ENCODE measurements around the gene PARD3.

Gene PARD3

GRCh38 chr10:34489411-34489810 lies 325.7 kb downstream of the PARD3 start:
- no peak for DNase-seq (ENCODE audit: extremely low read depth, insufficient read length)
- Histone ChIP-seq H3K4me3 (replicated peaks; ENCODE audit: low read depth, low read length) (no peak overlapping the region), H3K36me3 (ENCODE audit: control insufficient read depth, insufficient read depth, low read length) (no peaks in the 10 kb centered on the region), H3K27me3 (replicated peaks; ENCODE audit: control insufficient read depth, insufficient read depth, low read length) (no peaks in the 10 kb centered on the region)
- TF ChIP-seq CTCF (IDR thresholded peaks at IDR 0.05; ENCODE audit: insufficient read depth, low read length, poor library complexity, severe bottlenecking) = no peak

GRCh38 chr10:34488476-34489130 lies 326.5 kb downstream of the PARD3 start:
- no peak for TF ChIP-seq CTCF (IDR thresholded peaks at IDR 0.05; ENCODE audit: insufficient read depth, low read length, poor library complexity, severe bottlenecking)
- Histone ChIP-seq H3K36me3 (ENCODE audit: control insufficient read depth, insufficient read depth, low read length) (no peaks in the 10 kb centered on the region), H3K4me3 (replicated peaks; ENCODE audit: low read depth, low read length) (no peak overlapping the region), H3K27me3 (replicated peaks; ENCODE audit: control insufficient read depth, insufficient read depth, low read length) (no peaks in the 10 kb centered on the region)
- DNase-seq (ENCODE audit: extremely low read depth, insufficient read length) = no peak

DNA sequence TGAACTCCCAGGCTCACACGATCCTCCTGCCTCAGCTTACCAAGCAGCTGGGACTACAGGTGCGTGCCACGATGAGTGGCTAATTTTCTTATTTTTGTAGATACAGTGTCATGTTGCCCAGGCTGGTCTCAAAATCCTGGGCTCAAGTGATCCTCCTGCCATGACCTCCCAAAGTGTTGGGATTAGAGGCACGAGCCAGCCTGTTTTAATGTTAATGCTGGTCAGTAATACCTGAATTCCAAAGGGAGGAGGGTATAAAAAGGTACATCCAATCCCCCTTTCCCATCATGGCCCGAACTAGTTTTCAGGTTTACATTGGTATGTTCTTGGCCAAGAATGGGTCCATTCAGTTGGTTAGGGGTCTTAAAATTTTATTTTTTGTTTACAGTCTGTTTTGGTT lies 329.1 kb downstream of the PARD3 start:
- no peak for TF ChIP-seq CTCF (IDR thresholded peaks at IDR 0.05; ENCODE audit: insufficient read depth, low read length, poor library complexity, severe bottlenecking)
- DNase-seq (ENCODE audit: extremely low read depth, insufficient read length) = no peak
- Histone ChIP-seq H3K27me3 (replicated peaks; ENCODE audit: control insufficient read depth, insufficient read depth, low read length) (no peaks in the 10 kb centered on the region), H3K4me3 (replicated peaks; ENCODE audit: low read depth, low read length) (no peak overlapping the region), H3K36me3 (ENCODE audit: control insufficient read depth, insufficient read depth, low read length) (no peaks in the 10 kb centered on the region)

DNA sequence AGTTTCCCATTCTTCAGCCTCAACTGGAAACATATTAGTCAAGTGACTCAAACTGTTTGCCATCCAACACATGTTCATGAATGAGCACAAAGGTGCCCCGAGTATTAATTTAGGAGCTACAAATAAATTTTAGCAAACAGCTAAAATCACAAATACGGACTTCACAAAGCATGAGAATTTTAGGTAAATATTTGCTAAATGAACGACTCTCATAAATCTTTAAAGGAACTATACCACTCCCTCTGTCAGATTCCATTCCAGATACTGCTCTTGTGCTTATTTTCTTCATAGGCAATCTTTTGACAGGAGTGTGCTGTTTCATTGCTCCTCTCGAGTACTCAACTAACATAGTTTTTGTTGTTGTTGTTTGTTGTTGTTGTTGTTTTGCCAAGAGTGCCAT lies 330.9 kb downstream of the PARD3 start:
- Histone ChIP-seq H3K27me3 (replicated peaks; ENCODE audit: control insufficient read depth, insufficient read depth, low read length) (no peaks in the 10 kb centered on the region), H3K4me3 (replicated peaks; ENCODE audit: low read depth, low read length) (no peak overlapping the region), H3K36me3 (ENCODE audit: control insufficient read depth, insufficient read depth, low read length) (no peaks in the 10 kb centered on the region)
- DNase-seq (ENCODE audit: extremely low read depth, insufficient read length) = no peak
- TF ChIP-seq CTCF (IDR thresholded peaks at IDR 0.05; ENCODE audit: insufficient read depth, low read length, poor library complexity, severe bottlenecking) = no peak

- no peak for DNase-seq (ENCODE audit: extremely low read depth, insufficient read length)
- H3K36me3 ChIP-seq (ENCODE audit: control insufficient read depth, insufficient read depth, low read length) = no peaks in the 10 kb centered on the region
- no peak overlapping the region for H3K4me3 ChIP-seq (replicated peaks; ENCODE audit: low read depth, low read length)
- no peak for TF ChIP-seq CTCF (IDR thresholded peaks at IDR 0.05; ENCODE audit: insufficient read depth, low read length, poor library complexity, severe bottlenecking)
- no peaks in the 10 kb centered on the region for H3K27me3 ChIP-seq (replicated peaks; ENCODE audit: control insufficient read depth, insufficient read depth, low read length)
These were observed 334.8 kb downstream of the PARD3 start for GRCh38 chr10:34480345-34480744.

Measured in GM06990 (cell line).